GM21723 (cell line): ENCODE results near the gene DDIT4.

ENCODE experiments used
- ATAC-seq: cut with Tn5 transposase; IDR thresholded peaks from one replicate; pipeline ENCODE4 v1.9.1; 2021; ENCODE audit warnings: mild to moderate bottlenecking, moderate library complexity; ENCODE audit not compliant: unreplicated experiment

DDIT4 gene

GRCh38 chr10:72315611-72316385 is 42.1 kb downstream of the DDIT4 start:
- ATAC-seq: no peak

- ATAC-seq: no peak
Measured at GRCh38 chr10:72316386-72316700, 42.6 kb downstream of the DDIT4 start.

- ATAC-seq: no peak
Measured at GRCh38 chr10:72316748-72317435, 43.2 kb downstream of the DDIT4 start.

- no peak for ATAC-seq
Measured at GRCh38 chr10:72318418-72319262, 44.9 kb downstream of the DDIT4 start.

GRCh38 chr10:72319416-72320254 is 45.9 kb downstream of the DDIT4 start:
- peak; percentile 58 for ATAC-seq

- ATAC-seq: peak; percentile 74
Measured at GRCh38 chr10:72320676-72321247, 47.0 kb downstream of the DDIT4 start.

- no peak for ATAC-seq
Measured at GRCh38 chr10:72321248-72322029, 47.7 kb downstream of the DDIT4 start.

GRCh38 chr10:72322030-72322279 is 48.2 kb downstream of the DDIT4 start:
- no peak for ATAC-seq

- no peak for ATAC-seq
Measured at GRCh38 chr10:72322280-72323058, 48.7 kb downstream of the DDIT4 start.

GRCh38 chr10:72323108-72323749 is 49.5 kb downstream of the DDIT4 start:
- ATAC-seq: no peak

GRCh38 chr10:72323771-72324191 is 50.1 kb downstream of the DDIT4 start:
- ATAC-seq: no peak
